Stomach (tissue), 9 donors: ENCODE measurements around the gene ARL16. TPM values are rescaled to one million over a fixed set of nuclear protein-coding genes. Genes with fewer than 3 reads are reported as not detected.

Source experiments
- DNase-seq, 2 donors: peaks; one replicate each; pipeline versions ENCODE4 v3.0.0 to v3.0.0-alpha.2; 2013 to 2019
- H3K27ac ChIP-seq, 5 donors: fragments of 200-600 bp in 4 of 5; sonication (generic) in 4 of 5; one replicate each; pipeline ENCODE4 v1.5.1; 2013 to 2019; ENCODE audit warnings: mild to moderate bottlenecking in 1 of 5, moderate library complexity in 1 of 5
- H3K27me3 ChIP-seq, 3 donors: fragments of 200-600 bp; sonication (generic); one replicate each; pipeline ENCODE4 v1.5.1; 2017 to 2019; ENCODE audit warnings: mixed run types in 1 of 3
- H3K36me3 ChIP-seq, 4 donors: fragments of 200-600 bp; sonication (generic); 1 replicate in 3 of 4; 2 replicates in 1 of 4; pipeline ENCODE4 v1.5.1; 2016 to 2019
- H3K4me1 ChIP-seq, 4 donors: fragments of 200-600 bp; sonication (generic); one replicate each; pipeline ENCODE4 v1.5.1; 2016 to 2019
- H3K4me3 ChIP-seq, 4 donors: fragments of 200-600 bp; sonication (generic) in 3 of 4; one replicate each; pipeline ENCODE4 v1.5.1; 2016 to 2019; ENCODE audit warnings: mild to moderate bottlenecking in 1 of 4
- H3K9me3 ChIP-seq, 4 donors: fragments of 200-600 bp; sonication (generic); one replicate each; pipeline ENCODE4 v1.5.1; 2016 to 2019
- EP300 ChIP-seq: sonication (generic); formaldehyde crosslinking; IDR thresholded peaks from one replicate; pipeline ENCODE4 v1.6.1; 2017; ENCODE audit warnings: antibody characterized with exemption
- POLR2A ChIP-seq, 4 donors: fragments of 450-650 bp; IDR thresholded peaks; one replicate each; pipeline ENCODE4 v1.6.1; 2016; ENCODE audit warnings: antibody characterized with exemption in 4 of 4, control low read depth in 2 of 4, mild to moderate bottlenecking in 1 of 4, moderate library complexity in 1 of 4
- POLR2AphosphoS5 ChIP-seq, 3 donors: sonication (generic); formaldehyde crosslinking; IDR thresholded peaks; one replicate each; pipeline ENCODE4 v1.6.1; 2016; ENCODE audit warnings: antibody characterized with exemption in 3 of 3
- WGBS, 5 donors: extraction: QIAGEN DNeasy Blood & Tissue Kit in 3 of 5; methylation state at CpG; one replicate each; pipeline versions ENCODE4 v1.1.5 to v1.1.7; 2013 to 2018; 5-methylcytosine and 5-hydroxymethylcytosine counted together
- intact Hi-C: fragments of 100-400 bp; cut with DNase I; formaldehyde crosslinking; loops from one replicate; pipeline ENCODE4 v1.15.1; 2023; ENCODE audit warnings: low total_unique reads
- polyA plus RNA-seq, 3 donors: library from polyadenylated mRNA; stranded (reverse); fragments of 200-250 nt; gene quantifications; one replicate each; pipeline ENCODE4 v1.2.3, GENCODE V29; 2013
- total RNA-seq, 5 donors: library from RNA; depleted of rRNA; stranded (reverse); fragments of >200 nt; gene quantifications; one replicate each; pipeline versions ENCODE4 v1.1.0 to v1.2.3, GENCODE V29; 2014 to 2016
- TF ChIP-seq, protein P1 (sequence below), 7 experiments: fragments of 450-650 bp in 4 of 7; fragments of 200-600 bp in 3 of 7; sonication (generic) in 3 of 7; IDR thresholded peaks; one replicate each; pipeline ENCODE4 v1.5.1; 2016 to 2019; ENCODE audit warnings: antibody characterized with exemption in 7 of 7, control low read depth in 2 of 7, mild to moderate bottlenecking in 1 of 7
- donor health status: healthy with polysubstance abuse.
- donor health status: Bipolar disorder and iron deficiency.
- donor health status: healthy.

Gene ARL16
- total and polyA plus RNA-seq, 8 donors = 8.1 to 109 (median 39.8) TPM

DNA sequence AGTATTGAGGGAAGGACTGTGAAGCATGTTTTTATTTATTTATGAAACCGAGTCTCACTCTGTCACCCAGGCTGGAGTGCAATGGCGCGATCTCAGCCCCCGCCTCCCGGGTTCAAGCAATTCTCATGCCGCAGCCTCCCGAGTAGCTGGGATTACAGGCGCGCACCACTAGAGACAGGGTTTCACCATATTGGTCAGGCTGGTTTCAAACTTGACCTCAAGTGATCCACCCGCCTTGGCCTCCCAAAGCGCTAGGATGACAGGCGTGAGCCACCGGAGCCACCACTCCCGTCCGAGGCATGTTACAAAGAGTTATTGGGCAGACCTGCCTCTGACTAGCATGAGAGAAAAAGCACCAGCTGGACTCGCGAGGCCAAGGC lies 22.6 kb upstream of the ARL16 start:
- 92 to 96% (median 95%) methylated on average over 11 to 17 of the region's 17 CpGs for WGBS, 5 donors

DNA sequence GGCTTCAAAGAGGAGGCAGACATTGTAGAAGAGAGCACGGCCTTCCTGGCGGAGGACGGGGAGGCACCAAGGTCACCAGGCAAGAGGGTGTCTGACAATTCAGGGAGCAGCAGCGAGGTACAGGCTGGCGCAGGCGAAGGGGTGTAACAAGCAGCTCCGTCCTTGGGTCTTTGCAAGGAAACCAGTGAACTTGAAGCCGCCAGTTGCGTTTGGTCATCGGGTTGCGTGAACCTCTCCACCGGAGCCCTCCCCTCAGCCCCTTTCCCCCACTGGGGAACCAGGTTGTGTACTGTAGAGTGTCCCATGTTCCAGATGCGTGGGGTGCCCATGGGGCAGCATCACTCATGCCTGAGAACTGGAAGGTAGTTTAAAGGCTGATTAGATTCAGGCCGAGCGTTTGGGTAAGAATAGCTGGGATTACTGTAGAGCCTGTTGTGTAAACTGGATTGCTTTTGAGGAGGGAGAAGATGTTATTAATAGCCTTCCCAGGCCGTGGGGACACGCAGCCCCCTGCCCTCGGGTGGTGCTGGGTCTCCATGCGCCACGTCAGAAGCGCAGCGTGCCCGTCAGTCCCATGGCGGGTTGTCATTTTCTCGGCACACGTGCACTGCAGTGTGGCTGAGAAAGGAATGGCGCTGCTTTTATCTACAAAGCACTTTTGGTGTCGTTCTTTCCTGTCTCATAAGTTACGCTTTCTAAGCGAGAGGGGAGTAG lies 22.1 kb upstream of the ARL16 start:
- intact Hi-C loops = no loop called here
- no peak for DNase-seq
- TF ChIP-seq POLR2AphosphoS5 (IDR thresholded peaks at IDR 0.05) (no peak), POLR2A (IDR thresholded peaks at IDR 0.05) (no peak)
- no peak overlapping the region for H3K4me3 ChIP-seq
- no peak overlapping the region for H3K27ac ChIP-seq
- 92 to 95% (median 94%) methylated on average over 30 of the region's 30 CpGs for WGBS, 5 donors
- no peaks in the 10 kb centered on the region for H3K9me3 ChIP-seq
- H3K36me3 ChIP-seq = peaks cover 40 to 51% (median 43%) of the 10 kb centered on the region in 4 donors
- H3K4me1 ChIP-seq = peaks cover 37 to 48% (median 46%) of the 10 kb centered on the region in 4 donors
- H3K27me3 ChIP-seq = no peaks in the 10 kb centered on the region

More for the DNA sequence above, 22.6 kb upstream of the ARL16 start:
- no peak overlapping the region for H3K4me3 ChIP-seq
- H3K36me3 ChIP-seq = peaks cover 35 to 45% (median 38%) of the 10 kb centered on the region in 4 donors
- H3K27me3 ChIP-seq = no peaks in the 10 kb centered on the region
- intact Hi-C loops = no loop called here
- TF ChIP-seq, protein P1, sequence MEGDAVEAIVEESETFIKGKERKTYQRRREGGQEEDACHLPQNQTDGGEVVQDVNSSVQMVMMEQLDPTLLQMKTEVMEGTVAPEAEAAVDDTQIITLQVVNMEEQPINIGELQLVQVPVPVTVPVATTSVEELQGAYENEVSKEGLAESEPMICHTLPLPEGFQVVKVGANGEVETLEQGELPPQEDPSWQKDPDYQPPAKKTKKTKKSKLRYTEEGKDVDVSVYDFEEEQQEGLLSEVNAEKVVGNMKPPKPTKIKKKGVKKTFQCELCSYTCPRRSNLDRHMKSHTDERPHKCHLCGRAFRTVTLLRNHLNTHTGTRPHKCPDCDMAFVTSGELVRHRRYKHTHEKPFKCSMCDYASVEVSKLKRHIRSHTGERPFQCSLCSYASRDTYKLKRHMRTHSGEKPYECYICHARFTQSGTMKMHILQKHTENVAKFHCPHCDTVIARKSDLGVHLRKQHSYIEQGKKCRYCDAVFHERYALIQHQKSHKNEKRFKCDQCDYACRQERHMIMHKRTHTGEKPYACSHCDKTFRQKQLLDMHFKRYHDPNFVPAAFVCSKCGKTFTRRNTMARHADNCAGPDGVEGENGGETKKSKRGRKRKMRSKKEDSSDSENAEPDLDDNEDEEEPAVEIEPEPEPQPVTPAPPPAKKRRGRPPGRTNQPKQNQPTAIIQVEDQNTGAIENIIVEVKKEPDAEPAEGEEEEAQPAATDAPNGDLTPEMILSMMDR (IDR thresholded peaks at IDR 0.05) = no peak
- no peak for TF ChIP-seq EP300
- TF ChIP-seq POLR2A (IDR thresholded peaks at IDR 0.05) = no peak
- TF ChIP-seq POLR2AphosphoS5 (IDR thresholded peaks at IDR 0.05) = no peak
- no peak overlapping the region for H3K27ac ChIP-seq
- H3K9me3 ChIP-seq = no peaks in the 10 kb centered on the region
- no peak for DNase-seq
- H3K4me1 ChIP-seq = peaks cover 37 to 48% (median 46%) of the 10 kb centered on the region in 4 donors

DNA sequence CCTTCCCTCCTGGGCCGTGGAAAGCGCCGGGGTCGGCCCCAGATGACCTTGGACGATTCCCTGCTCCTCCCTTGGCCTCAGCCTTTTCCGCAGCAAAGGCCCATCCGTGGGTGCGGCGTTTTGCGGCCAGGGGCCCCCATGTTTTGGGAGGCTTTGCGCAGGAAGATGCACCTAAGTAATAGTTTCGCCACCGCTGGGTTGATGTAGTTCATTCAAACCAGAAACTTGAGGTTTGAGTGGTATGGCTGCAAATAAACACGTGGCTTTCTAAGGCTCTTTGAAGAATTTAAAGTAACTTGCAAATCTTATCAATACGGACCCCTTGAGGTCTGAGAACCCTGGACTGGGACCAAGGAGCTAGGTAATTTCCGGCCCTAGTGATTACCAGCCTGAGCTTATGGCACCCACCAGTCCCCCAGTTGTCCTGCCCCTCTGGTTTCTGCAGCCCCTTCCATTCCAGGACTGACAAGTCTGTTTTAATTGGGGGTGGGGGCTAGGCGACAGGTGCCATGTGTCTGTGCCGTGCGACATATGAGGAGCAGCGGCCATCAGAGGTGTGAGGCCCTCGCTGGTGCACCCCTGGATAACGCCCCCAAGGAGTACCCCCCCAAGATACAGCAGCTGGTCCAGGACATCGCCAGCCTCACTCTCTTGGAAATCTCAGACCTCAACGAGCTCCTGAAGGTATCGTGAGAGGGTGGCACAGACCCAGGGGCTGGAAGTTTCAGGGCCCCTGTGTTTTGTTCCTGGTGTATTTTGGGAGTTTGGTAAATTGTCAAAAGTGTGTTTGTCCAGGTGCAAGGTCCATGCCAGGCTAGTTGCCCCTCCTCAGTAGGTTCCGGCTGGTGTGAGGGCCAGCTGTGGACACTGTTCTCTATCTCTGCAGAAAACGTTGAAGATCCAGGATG lies 20.4 kb upstream of the ARL16 start:
- TF ChIP-seq, protein P1 (IDR thresholded peaks at IDR 0.05) = no peak
- TF ChIP-seq POLR2A (IDR thresholded peaks at IDR 0.05) = no peak
- TF ChIP-seq EP300 = no peak
- no peak for TF ChIP-seq POLR2AphosphoS5 (IDR thresholded peaks at IDR 0.05)
- no peak for DNase-seq
- no peaks in the 10 kb centered on the region for H3K27me3 ChIP-seq
- H3K36me3 ChIP-seq = peaks cover 45 to 67% (median 60%) of the 10 kb centered on the region in 4 donors
- no peaks in the 10 kb centered on the region for H3K9me3 ChIP-seq
- WGBS, 5 donors = 14 to 32% (median 24%) methylated on average over 15 to 27 of the region's 27 CpGs
- peaks cover 33 to 43% (median 40%) of the 10 kb centered on the region in 4 donors for H3K4me1 ChIP-seq
- intact Hi-C loops = no loop called here
- H3K4me3 ChIP-seq = peak overlapping the region; percentile 79 to 87 (median 86)
- H3K27ac ChIP-seq = peak overlapping the region; percentile 78 to 98 (median 95)

DNA sequence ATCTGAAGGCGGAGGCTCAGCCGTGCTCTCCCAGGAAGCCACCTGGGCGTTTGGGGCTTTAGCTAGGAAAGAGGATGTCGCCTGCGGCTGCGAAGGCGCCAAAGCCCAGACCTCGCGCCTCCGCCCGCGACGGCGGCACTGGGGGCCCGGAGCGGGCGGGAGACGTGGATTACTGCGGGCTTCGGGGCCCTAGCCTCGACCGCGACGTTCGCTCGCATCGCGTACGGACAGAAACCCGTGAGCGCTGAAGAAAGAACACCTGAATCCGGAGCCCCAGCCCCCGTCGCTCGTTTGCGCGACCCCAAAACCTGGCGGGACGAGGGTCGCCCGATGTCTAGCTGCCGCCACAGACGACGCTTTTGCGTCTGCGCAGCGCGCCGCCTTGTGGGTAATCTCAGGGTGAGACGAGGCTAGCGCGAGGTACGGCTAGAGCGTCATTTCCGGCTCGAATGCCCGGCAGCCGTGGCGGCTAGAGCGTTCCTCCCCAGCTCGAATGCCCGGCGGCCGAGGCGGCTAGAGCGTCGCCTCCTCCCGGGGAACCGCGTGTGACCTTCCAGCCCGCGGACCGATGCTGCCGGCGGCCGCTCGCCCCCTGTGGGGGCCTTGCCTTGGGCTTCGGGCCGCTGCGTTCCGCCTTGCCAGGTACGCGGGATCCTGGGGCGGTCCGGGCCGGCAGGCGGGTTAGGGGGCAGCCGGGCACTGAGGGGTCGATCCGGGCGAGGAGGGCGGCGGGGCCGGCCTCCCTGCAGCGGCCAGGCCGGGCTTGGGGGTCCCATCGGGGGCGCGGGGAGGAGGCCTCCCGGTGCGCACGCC lies 19.5 kb upstream of the ARL16 start, which contains the start of gene MRPL12:
MRPL12 (plus strand) TSS at position 434 of the 813 bp plus-strand sequence; CDS start at position 569, 135 bp downstream.
- Histone ChIP-seq H3K4me3 (peak within 1 kb of the TSS; percentile 79 to 87 (median 86)), H3K36me3 (peaks cover 50 to 70% (median 68%) of the 10 kb centered on the region in 4 donors), H3K27me3 (no peaks in the 10 kb centered on the region), H3K9me3 (no peaks in the 10 kb centered on the region), H3K27ac (peak within 1 kb of the TSS; percentile 78 to 98 (median 95)), H3K4me1 (peaks cover 33 to 43% (median 40%) of the 10 kb centered on the region in 4 donors)
- intact Hi-C loops = no loop called here
- WGBS, 5 donors = 0 to 1% (median 0%) methylated on average over 5 to 102 of the region's 102 CpGs
- DNase-seq = peak; percentile 94 to 98
- TF ChIP-seq POLR2AphosphoS5 (IDR thresholded peaks at IDR 0.05) = peak; percentile 95 to 99 (median 97)
- TF ChIP-seq POLR2A (IDR thresholded peaks at IDR 0.05) = peak in 1 of 4 donors; percentile 64
- TF ChIP-seq, protein P1 (IDR thresholded peaks at IDR 0.05) = peak in 4 of 7 experiments; percentile 17 to 40 (median 30)
- TF ChIP-seq EP300 = no peak
